ENCODE measurements around the gene NAA25. TPM values are rescaled to one million over a fixed set of nuclear protein-coding genes. Genes with fewer than 3 reads are reported as not detected.

Gene NAA25
- total and polyA plus RNA-seq, 4 donors: 3.1 to 17.7 (median 10.8) TPM

DNA sequence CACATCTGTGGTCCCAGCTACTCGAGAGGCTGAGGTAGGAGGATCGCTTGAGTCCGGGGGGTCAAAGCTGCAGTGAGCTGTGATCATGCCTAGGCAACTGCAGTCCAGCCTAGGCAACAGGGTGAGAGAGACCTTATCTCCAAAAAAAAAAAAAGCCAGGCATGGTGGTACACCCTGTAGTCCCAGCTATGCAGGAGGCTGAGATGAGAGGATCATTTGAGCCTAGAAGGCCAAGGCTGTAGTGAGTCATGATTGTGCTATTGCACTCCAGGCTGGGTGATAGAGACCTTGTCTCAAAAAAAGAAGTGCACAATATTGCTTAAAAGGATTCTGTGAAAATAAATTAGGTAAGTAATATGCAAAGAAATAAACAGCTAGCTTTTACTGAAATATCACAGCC lies 17.0 kb downstream of the NAA25 start:
- Histone ChIP-seq H3K9ac (ENCODE audit: low read depth in 1 of 2, low read length in 2 of 2) (no peak overlapping the region), H3K4me3 (ENCODE audit: low read depth in 1 of 3, low read length in 3 of 3) (no peak overlapping the region), H3K36me3 (ENCODE audit: control insufficient read depth in 4 of 4, insufficient read depth in 3 of 4, low read depth in 1 of 4, low read length in 3 of 4) (peaks cover 9 to 34% (median 22%) of the 10 kb centered on the region in 4 donors), H3K9me3 (ENCODE audit: control insufficient read depth in 4 of 4, low read length in 3 of 4) (no peaks in the 10 kb centered on the region), H3K4me1 (ENCODE audit: control insufficient read depth in 4 of 4, insufficient read depth in 4 of 4, low read length in 3 of 4) (no peaks in the 10 kb centered on the region), H3K27me3 (ENCODE audit: control insufficient read depth in 4 of 4, insufficient read depth in 4 of 4, low read length in 3 of 4) (no peaks in the 10 kb centered on the region), H3K27ac (ENCODE audit: low read depth in 1 of 2, low read length in 2 of 2) (no peak overlapping the region)
- TF ChIP-seq, protein P1, sequence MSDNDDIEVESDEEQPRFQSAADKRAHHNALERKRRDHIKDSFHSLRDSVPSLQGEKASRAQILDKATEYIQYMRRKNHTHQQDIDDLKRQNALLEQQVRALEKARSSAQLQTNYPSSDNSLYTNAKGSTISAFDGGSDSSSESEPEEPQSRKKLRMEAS (IDR thresholded peaks at IDR 0.05): no peak
- DNase-seq (ENCODE audit: low spot score): no peak
- 97% methylated on average over 3 of the region's 3 CpGs for WGBS

DNA sequence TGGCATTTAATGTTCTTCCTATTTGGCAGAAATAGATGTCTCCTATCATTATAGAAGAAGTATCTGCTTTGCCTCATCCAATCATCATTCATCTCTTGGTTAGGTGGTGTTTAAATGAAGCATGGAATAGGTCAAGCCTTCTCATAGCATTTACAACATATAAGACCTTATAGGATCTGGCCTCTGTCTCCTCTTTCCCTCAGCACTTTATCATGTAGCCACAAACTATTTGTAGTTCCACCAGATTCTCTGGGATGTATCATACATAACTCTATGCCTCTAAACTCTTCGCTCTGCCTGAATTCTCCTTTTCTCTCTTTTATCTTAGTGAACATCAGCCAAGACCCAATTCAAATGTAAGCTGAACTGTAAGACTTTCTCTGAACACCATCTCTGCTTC lies 20.7 kb downstream of the NAA25 start:
- WGBS: 96% methylated on average over 1 of the region's 1 CpG
- H3K27ac ChIP-seq (ENCODE audit: low read depth in 1 of 2, low read length in 2 of 2): no peak overlapping the region
- no peaks in the 10 kb centered on the region for H3K4me1 ChIP-seq (ENCODE audit: control insufficient read depth in 4 of 4, insufficient read depth in 4 of 4, low read length in 3 of 4)
- no peak overlapping the region for H3K4me3 ChIP-seq (ENCODE audit: low read depth in 1 of 3, low read length in 3 of 3)
- no peaks in the 10 kb centered on the region for H3K9me3 ChIP-seq (ENCODE audit: control insufficient read depth in 4 of 4, low read length in 3 of 4)
- H3K27me3 ChIP-seq (ENCODE audit: control insufficient read depth in 4 of 4, insufficient read depth in 4 of 4, low read length in 3 of 4): no peaks in the 10 kb centered on the region
- H3K36me3 ChIP-seq (ENCODE audit: control insufficient read depth in 4 of 4, insufficient read depth in 3 of 4, low read depth in 1 of 4, low read length in 3 of 4): peaks cover 10 to 42% (median 28%) of the 10 kb centered on the region in 4 donors
- H3K9ac ChIP-seq (ENCODE audit: low read depth in 1 of 2, low read length in 2 of 2): no peak overlapping the region
- TF ChIP-seq, protein P1 (IDR thresholded peaks at IDR 0.05): no peak
- TF ChIP-seq JUND (IDR thresholded peaks at IDR 0.05) (no peak), HNF4A (conservative IDR thresholded peaks at IDR 0.05) (no peak), EGR1 (IDR thresholded peaks at IDR 0.05; ENCODE audit: low read depth in 2 of 2) (no peak), RXRA (IDR thresholded peaks at IDR 0.05) (no peak), HNF4G (IDR thresholded peaks at IDR 0.05) (no peak), RAD21 (IDR thresholded peaks at IDR 0.05) (no peak), FOXA1 (IDR thresholded peaks at IDR 0.05) (no peak), SP1 (IDR thresholded peaks at IDR 0.05) (no peak), TAF1 (conservative IDR thresholded peaks at IDR 0.05) (no peak), FOXA2 (IDR thresholded peaks at IDR 0.05) (no peak), GABPA (IDR thresholded peaks at IDR 0.05 in 1 of 2, conservative IDR thresholded peaks at IDR 0.05 in 1 of 2) (no peak), YY1 (IDR thresholded peaks at IDR 0.05) (no peak), NR2F2 (IDR thresholded peaks at IDR 0.05) (no peak)
- TF ChIP-seq, protein P2, sequence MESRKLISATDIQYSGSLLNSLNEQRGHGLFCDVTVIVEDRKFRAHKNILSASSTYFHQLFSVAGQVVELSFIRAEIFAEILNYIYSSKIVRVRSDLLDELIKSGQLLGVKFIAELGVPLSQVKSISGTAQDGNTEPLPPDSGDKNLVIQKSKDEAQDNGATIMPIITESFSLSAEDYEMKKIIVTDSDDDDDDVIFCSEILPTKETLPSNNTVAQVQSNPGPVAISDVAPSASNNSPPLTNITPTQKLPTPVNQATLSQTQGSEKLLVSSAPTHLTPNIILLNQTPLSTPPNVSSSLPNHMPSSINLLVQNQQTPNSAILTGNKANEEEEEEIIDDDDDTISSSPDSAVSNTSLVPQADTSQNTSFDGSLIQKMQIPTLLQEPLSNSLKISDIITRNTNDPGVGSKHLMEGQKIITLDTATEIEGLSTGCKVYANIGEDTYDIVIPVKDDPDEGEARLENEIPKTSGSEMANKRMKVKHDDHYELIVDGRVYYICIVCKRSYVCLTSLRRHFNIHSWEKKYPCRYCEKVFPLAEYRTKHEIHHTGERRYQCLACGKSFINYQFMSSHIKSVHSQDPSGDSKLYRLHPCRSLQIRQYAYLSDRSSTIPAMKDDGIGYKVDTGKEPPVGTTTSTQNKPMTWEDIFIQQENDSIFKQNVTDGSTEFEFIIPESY (IDR thresholded peaks at IDR 0.05): no peak
- TF ChIP-seq, protein P3, sequence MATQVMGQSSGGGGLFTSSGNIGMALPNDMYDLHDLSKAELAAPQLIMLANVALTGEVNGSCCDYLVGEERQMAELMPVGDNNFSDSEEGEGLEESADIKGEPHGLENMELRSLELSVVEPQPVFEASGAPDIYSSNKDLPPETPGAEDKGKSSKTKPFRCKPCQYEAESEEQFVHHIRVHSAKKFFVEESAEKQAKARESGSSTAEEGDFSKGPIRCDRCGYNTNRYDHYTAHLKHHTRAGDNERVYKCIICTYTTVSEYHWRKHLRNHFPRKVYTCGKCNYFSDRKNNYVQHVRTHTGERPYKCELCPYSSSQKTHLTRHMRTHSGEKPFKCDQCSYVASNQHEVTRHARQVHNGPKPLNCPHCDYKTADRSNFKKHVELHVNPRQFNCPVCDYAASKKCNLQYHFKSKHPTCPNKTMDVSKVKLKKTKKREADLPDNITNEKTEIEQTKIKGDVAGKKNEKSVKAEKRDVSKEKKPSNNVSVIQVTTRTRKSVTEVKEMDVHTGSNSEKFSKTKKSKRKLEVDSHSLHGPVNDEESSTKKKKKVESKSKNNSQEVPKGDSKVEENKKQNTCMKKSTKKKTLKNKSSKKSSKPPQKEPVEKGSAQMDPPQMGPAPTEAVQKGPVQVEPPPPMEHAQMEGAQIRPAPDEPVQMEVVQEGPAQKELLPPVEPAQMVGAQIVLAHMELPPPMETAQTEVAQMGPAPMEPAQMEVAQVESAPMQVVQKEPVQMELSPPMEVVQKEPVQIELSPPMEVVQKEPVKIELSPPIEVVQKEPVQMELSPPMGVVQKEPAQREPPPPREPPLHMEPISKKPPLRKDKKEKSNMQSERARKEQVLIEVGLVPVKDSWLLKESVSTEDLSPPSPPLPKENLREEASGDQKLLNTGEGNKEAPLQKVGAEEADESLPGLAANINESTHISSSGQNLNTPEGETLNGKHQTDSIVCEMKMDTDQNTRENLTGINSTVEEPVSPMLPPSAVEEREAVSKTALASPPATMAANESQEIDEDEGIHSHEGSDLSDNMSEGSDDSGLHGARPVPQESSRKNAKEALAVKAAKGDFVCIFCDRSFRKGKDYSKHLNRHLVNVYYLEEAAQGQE (IDR thresholded peaks at IDR 0.05): no peak
- TF ChIP-seq, protein P4, sequence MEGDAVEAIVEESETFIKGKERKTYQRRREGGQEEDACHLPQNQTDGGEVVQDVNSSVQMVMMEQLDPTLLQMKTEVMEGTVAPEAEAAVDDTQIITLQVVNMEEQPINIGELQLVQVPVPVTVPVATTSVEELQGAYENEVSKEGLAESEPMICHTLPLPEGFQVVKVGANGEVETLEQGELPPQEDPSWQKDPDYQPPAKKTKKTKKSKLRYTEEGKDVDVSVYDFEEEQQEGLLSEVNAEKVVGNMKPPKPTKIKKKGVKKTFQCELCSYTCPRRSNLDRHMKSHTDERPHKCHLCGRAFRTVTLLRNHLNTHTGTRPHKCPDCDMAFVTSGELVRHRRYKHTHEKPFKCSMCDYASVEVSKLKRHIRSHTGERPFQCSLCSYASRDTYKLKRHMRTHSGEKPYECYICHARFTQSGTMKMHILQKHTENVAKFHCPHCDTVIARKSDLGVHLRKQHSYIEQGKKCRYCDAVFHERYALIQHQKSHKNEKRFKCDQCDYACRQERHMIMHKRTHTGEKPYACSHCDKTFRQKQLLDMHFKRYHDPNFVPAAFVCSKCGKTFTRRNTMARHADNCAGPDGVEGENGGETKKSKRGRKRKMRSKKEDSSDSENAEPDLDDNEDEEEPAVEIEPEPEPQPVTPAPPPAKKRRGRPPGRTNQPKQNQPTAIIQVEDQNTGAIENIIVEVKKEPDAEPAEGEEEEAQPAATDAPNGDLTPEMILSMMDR (IDR thresholded peaks at IDR 0.05; ENCODE audit: low read depth, low read length, missing input control): no peak
- TF ChIP-seq, protein P5, sequence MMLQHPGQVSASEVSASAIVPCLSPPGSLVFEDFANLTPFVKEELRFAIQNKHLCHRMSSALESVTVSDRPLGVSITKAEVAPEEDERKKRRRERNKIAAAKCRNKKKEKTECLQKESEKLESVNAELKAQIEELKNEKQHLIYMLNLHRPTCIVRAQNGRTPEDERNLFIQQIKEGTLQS (IDR thresholded peaks at IDR 0.05): no peak
- DNase-seq (ENCODE audit: low spot score): no peak

Data from liver (tissue), 9 donors.